Measurements from ENCODE around the gene WASHC2A.
"Not testable (repeated sequence)": the region's sequence is repeated elsewhere in the genome, so short reads cannot be mapped to it uniquely, and the experiment has no call there.

The WASHC2A gene

GRCh38 chr10:50063100-50063499 lies 4.7 kb upstream of the WASHC2A start:
- no peak for DNase-seq (ENCODE audit: low read depth in 1 of 2, low spot score in 1 of 2)

DNA sequence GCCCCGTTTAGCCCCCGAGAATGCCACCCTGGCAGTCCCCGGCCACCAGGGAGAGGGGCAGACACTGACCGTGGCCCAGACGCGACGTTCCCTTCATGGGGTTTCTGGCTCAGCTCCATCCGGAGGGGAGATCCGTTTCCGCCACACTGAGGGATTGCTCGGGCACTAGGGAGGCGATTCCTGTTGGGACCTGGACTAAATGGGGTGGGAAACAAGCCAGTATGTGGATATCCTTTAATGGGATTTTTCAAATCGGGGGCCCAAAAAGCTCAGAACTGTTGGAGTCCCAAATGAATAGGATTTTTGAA lies 552 bp downstream of the WASHC2A start:
- not testable (repeated sequence) for DNase-seq (ENCODE audit: low read depth in 1 of 2, low spot score in 1 of 2)

DNA sequence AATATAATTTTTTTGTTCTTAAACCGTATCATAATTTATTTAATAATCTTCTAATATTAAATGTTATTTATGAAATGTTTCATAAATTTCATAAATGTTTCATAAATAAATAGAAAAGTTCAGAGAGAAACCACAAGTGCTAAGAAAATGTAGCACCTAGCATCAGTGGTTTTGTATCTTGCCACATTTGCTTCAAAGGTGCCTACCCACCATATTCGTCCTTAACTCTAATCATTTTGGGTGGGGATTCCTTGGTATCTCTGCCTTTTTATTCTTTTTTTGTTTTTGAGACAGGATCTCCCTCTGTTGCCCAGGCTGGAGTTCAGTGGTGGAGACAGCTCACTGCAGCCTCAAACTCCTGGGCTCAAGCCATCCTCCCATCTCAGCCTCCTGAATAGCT lies 7.4 kb downstream of the WASHC2A start:
- not testable (repeated sequence) for DNase-seq (ENCODE audit: low read depth in 1 of 2, low spot score in 1 of 2)

DNA sequence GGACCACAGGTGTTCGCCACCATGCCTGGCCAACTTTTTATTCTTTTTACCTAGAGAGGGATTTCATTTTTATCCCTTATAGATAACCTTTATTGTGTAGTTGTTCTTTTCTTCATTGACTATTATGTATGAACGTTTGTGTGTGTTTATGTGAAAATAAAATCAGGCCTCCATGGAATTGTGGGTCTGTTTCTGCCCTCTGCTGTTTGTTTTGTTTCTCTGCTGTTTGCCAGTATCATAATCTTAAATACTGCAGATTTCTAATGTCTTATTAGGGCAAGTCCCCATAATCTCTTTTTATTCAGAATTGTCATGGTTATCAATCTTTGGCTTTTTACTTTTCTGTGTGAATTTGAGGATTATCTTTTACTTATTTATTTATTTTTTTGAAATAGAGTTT lies 7.8 kb downstream of the WASHC2A start:
- not testable (repeated sequence) for DNase-seq (ENCODE audit: low read depth in 1 of 2, low spot score in 1 of 2)

- not testable (repeated sequence) for DNase-seq (ENCODE audit: low read depth in 1 of 2, low spot score in 1 of 2)
These were observed 23.6 kb downstream of the WASHC2A start for GRCh38 chr10:50091304-50091703.

- DNase-seq (ENCODE audit: low read depth in 1 of 2, low spot score in 1 of 2): not testable (repeated sequence)
These were observed 25.2 kb downstream of the WASHC2A start for GRCh38 chr10:50092928-50093327.

- DNase-seq (ENCODE audit: low read depth in 1 of 2, low spot score in 1 of 2): not testable (repeated sequence)
These were observed 26.9 kb downstream of the WASHC2A start for GRCh38 chr10:50094630-50095029.

DNA sequence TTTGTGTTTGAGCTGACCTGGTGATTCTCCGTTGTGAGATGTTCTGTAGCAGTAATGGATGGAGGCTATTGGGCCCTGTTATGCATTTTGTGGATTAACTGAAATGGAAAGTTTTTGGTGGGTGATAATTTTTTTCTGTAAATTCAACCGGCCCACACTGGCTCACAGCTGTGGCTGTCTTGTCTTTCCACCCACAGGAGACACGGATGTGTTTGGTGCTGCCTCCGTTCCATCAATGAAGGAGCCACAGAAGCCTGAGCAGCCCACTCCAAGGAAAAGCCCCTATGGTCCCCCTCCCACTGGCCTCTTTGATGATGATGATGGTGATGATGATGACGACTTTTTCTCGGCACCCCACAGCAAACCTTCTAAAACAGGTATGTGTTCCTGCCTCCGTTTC lies 27.6 kb downstream of the WASHC2A start:
- not testable (repeated sequence) for DNase-seq (ENCODE audit: low read depth in 1 of 2, low spot score in 1 of 2)

DNA sequence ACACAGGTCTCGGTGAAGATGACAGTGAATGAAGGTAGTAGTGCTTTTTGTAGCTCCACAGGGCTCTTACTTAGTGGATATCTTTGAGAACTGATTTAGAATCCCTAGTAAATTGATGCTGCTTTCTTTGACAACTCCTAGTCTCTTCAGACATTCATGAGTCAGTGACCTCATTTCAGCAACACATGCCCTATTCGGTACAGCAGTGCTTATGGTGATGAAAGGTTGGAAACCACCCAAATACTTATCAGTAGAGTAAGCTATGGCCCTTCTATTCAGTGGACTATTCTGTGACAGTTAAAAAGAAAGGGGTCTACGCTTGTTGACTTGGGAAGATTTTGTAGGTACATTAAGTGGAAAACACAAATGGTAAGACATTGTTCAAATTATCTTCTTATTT lies 29.0 kb downstream of the WASHC2A start:
- not testable (repeated sequence) for DNase-seq (ENCODE audit: low read depth in 1 of 2, low spot score in 1 of 2)

- not testable (repeated sequence) for DNase-seq (ENCODE audit: low read depth in 1 of 2, low spot score in 1 of 2)
These were observed 30.9 kb downstream of the WASHC2A start for GRCh38 chr10:50098645-50099044.

DNA sequence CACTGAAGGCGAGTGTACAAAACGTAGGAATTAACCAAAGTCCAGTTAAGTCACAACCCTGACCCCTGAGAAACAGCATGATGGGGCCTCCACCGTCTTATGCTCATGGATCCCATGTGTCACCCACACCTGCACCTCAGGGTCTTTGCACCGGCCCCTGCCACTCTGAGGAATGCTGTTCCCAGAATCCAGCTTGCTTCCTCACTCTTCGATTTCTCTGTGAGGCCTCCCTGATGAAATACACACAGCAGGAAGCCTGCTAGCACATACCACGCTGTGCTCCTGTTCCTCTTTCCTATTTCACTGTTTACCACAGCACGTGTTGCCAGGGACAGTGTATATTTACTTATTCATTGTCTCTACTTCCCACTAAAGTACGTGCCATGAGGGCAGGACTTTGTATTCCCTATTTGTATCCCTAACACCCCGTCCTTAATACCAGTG lies 33.4 kb downstream of the WASHC2A start:
- DNase-seq (ENCODE audit: low read depth in 1 of 2, low spot score in 1 of 2): not testable (repeated sequence)

DNA sequence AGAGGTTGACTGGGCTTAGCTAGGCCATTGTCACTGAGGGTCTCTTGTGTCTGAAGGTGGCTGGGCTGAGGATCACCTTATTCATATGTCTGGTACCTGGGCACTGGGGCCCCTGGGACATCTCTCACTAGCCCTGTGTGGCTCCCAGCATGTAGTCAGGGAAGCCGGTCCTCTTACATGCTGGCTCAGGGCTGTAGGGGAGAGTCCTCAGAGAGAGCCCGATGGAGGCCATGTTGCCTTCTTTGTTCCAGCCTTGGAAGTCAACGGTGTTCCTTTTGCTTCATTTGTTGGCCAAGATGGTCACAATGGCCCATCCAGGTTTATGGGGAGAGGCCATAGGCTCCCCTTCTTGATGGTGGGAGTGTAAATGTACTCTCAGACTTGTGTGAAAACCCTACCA lies 34.0 kb downstream of the WASHC2A start:
- DNase-seq (ENCODE audit: low read depth in 1 of 2, low spot score in 1 of 2): not testable (repeated sequence)

DNA sequence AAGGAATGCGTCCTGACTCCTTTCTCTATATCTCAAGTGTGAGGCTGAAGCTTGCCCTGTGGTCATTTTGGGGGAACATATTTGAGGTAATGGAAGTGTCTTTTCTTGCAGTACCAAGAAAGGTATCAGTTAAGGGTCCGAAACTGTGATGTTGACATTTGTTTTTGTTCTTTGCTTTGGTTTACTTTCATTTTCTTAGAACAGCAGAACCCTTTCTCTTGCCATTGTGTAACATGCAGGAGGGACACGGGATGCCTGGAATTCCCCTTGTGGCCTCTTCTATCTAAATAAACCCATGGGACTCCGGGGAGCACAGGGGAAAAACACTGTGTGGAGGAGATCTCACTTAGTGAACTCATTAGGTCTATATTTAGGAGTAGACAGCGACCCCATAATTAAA lies 34.5 kb downstream of the WASHC2A start:
- DNase-seq (ENCODE audit: low read depth in 1 of 2, low spot score in 1 of 2): not testable (repeated sequence)

- not testable (repeated sequence) for DNase-seq (ENCODE audit: low read depth in 1 of 2, low spot score in 1 of 2)
These were observed 41.4 kb downstream of the WASHC2A start for GRCh38 chr10:50108999-50109698.

DNA sequence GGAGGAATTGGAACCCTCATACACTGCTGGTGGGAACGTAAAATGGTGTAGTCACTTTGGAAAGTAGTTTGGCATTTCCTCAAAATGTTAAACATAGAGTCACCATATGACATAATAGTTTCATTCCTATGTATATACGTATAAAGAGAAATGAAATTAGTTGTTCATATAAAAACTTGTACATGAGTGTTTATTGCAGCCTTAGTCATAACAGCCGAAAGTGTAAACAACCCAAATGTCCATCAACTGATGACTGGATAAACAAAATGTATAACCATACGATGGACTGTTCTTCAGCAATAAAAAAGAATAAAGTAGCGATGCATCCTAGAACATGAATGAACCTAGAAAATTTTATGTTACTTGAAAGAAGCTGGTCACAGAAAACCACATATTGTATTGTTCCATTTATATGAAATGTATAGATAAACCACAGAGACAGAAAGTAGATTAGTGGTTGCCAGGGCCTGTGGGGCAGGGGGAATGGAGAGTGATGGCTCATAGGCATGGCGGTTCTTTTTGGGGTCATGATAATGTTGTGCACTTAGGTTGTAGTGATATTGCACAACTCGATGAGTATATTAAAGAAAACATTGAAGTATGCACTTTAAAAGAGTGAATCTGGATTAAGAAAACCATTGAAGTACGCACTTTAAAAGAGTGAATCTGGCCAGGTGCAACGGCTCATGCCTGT lies 44.8 kb downstream of the WASHC2A start:
- DNase-seq (ENCODE audit: low read depth in 1 of 2, low spot score in 1 of 2): not testable (repeated sequence)

- DNase-seq (ENCODE audit: low read depth in 1 of 2, low spot score in 1 of 2): not testable (repeated sequence)
These were observed 59.0 kb downstream of the WASHC2A start for GRCh38 chr10:50126765-50127164.

DNA sequence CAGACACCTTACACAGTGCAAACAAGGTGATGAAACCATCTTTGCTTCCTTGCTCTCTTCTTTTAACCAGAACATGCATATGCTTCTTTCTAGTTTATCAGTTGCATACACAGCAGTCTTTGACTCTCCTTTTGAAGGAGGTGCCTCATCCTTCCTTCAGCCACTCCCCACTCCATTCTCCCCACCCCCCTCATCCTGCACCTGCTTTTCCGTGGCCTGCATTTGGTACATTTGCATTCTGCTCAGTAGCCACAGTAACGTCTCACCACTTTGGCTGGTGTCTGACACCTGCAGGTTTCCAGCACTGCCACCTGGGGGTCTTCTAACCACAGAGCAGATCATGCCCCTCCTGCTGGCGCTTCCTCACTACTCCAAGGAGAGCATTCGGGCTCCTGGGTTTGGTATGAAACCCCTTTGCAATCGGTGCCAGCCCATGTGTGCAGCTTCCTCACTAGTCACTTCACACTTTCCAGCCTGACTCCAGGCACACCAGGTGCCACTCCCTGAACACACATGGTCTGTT lies 60.1 kb downstream of the WASHC2A start:
- not testable (repeated sequence) for DNase-seq (ENCODE audit: low read depth in 1 of 2, low spot score in 1 of 2)

DNA sequence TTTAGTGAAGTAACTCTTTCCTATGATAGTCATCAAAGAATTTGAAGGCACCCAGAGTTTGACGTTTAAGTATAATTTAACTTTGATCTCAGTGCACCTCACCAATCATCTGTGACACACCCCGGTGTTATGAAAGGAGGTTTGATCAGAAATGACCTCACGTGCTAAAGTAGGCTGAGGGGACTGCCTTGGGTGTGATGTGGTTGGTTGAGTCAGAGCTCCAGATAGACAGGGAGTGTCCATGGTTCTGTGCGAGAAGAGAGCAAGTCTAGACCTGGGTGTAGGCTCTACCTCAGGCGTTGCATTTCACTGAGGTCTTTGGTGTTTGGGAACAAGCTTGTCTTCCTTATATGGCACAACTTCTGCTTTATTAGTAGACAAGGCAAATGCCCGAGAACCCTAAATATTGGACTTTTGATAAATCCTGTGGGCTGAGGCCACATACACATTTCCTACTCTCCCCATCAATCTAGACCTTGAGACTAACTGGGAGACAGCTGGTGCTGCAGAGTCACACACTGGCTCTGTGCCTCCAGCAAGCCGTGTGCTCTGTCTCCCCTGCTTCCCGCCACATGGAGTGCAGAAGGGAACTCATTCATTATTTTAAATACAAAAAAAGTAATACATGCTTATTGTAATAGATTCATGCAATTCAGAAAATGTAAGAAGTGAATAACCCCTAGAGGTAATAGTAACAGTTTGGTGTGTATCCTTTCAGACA lies 63.7 kb downstream of the WASHC2A start:
- not testable (repeated sequence) for DNase-seq (ENCODE audit: low read depth in 1 of 2, low spot score in 1 of 2)

DNA sequence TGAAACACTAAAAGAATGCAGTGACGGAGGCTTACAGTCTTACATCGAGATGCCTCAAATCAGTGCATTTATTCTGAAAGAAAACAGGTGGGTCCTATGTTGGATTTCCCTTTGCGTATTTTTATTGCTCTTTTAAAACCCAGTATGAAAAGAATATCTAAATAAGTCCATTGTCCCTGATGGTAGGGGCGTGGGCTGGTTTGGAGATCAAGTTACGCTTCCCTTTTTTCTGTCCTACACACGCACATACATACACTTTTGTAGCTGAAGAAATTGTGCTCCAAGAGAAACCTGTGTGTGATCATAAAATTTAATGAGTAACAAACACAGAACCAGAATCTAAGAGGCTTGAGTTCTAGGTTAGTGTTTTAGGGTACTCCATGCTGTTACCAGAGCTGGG lies 64.6 kb downstream of the WASHC2A start:
- not testable (repeated sequence) for DNase-seq (ENCODE audit: low read depth in 1 of 2, low spot score in 1 of 2)

DNA sequence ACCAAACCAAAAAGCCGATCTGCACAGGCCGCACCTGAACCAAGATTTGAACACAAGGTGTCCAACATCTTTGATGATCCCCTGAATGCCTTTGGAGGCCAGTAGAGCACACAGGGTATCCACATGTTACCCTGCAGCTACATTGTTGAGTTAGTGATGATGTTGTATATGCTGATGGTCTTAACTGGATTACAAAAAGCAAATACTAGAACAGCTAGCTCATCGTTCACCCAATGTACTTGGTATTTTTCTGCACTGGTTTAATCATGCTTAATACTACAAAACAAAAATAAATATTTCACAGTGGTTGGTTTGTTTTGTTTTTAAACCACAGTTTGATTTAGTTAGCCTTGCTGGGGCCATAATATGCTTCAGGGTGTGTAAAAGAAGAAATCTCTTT lies 65.1 kb downstream of the WASHC2A start:
- not testable (repeated sequence) for DNase-seq (ENCODE audit: low read depth in 1 of 2, low spot score in 1 of 2)

DNA sequence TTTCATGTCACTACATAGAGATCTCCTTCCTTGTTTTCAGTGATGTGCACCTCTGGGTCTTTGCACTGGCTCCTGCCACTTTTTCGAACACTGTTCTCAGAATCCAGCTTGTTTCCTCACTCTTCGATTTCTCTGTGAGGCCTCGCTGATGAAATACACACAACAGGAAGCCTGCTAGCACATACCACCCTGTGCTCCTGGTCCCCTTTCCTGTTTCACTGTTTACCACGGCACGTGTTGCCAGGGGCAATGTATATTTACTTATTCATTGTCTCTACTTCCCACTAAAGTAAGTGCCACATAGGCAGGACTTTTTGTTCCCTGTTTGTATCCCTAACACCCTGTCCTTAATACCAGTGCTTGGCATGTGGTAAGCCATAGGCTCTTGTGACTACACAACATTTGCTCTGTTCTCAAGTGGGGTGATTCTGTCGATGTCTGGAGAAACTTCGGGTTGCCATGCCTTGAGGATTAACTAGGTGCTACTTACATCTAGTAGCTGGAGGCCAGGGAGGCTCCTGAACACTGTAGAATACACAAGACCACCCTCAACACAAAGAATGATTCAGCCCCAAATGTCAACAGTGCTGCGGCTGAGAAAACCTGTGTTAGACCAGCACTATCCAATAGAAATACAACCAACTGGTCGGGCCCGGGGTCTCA lies 75.9 kb downstream of the WASHC2A start:
- DNase-seq (ENCODE audit: low read depth in 1 of 2, low spot score in 1 of 2): not testable (repeated sequence)
